Measurements from ENCODE around the gene MYG1. TPM values are rescaled to one million over a fixed set of nuclear protein-coding genes. Genes with fewer than 3 reads are reported as not detected.
"Not testable (repeated sequence)": the region's sequence is repeated elsewhere in the genome, so short reads cannot be mapped to it uniquely, and the experiment has no call there.

MYG1 gene
- polyA plus RNA-seq, 3 donors from 2014 or later = 51.3 to 78.7 (median 64.0) TPM

DNA sequence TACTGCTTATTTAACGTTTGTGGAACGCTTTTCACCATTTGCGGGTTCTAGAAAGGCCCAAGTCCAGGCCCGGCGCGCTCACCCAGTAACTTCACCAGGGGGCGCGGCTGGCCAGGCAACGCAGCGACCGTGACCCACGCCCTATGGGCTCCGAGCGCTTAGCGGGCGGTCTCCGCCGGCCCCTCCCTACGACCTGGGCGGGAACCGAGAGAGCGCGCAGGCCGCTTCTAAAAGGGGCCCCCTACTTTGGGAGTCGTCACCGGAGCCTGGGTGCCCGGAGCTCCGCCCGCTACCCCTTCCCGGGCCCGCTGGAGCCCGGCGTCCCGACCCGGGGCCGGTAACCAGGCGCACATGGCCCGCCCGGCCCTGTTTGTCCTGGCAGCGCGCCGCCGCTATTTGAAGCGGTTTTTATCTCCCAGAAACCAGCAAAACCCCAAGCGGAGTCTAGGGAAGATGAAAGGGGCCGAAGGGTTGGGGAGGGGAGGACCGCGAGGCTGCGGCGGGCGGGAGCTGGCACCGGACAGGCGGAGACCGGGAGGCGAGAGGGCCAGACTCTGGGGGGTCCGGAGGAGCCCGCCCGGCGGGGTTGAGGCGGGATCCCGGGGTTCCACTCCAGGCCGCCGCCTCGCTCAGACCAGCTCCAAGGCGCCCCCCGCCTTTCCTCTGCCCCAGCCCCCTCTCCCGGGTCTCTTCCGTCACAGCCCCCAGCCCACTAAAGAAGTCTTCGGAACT is 25.4 kb downstream of the MYG1 start:
- no peaks in the 10 kb centered on the region for H3K9me3 Mint-ChIP-seq
- peak overlapping the region; percentile 90 to 99 (median 98) for H3K27ac Mint-ChIP-seq
- peak; percentile 83 to 86 (median 84) for DNase-seq
- peaks cover 0 to 3% (median 3%) of the 10 kb centered on the region in 3 donors for H3K36me3 Mint-ChIP-seq
- peaks cover 31 to 41% of the 10 kb centered on the region in 2 donors for H3K4me1 Mint-ChIP-seq
- H3K4me3 Mint-ChIP-seq = peak overlapping the region; percentile 85 to 96 (median 95)
- H3K27me3 Mint-ChIP-seq (ENCODE audit: low read depth in 3 of 3) = peaks cover 7 to 8% (median 7%) of the 10 kb centered on the region in 3 donors

DNA sequence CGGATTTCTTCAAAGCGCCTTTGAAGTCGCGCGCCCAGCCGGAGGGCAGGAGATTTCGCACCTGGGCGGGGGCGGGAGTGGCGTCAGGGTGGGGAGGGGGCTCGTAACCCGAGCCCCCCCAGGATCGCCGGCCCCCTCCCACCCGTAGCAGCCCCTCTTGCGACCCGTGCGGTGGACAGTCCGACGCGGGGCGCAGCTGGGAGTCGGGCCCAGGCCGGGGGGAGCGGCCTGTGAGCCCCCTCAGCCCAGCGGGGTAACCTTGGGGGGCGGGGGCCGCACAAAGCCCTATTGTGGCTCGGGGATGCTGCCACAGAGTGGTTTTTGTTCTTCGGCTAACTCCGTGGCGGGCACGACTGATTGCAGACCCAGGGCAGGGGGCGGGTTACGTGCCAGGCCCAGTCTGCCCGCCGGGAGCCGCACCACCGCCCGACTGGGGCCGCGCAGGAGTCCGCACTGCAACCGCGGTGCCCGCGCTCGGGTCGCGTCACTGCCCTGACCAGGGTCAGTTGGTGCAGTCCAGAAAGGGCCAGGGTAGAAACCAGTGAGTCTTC is 26.1 kb downstream of the MYG1 start:
- H3K36me3 Mint-ChIP-seq = peaks cover 0 to 3% (median 3%) of the 10 kb centered on the region in 3 donors
- H3K4me1 Mint-ChIP-seq = peaks cover 29 to 39% of the 10 kb centered on the region in 2 donors
- peaks cover 7 to 8% (median 8%) of the 10 kb centered on the region in 3 donors for H3K27me3 Mint-ChIP-seq (ENCODE audit: low read depth in 3 of 3)
- peak overlapping the region; percentile 59 to 95 (median 84) for H3K4me3 Mint-ChIP-seq
- H3K9me3 Mint-ChIP-seq = no peaks in the 10 kb centered on the region
- DNase-seq = peak; percentile 15 to 21 (median 19)
- peak overlapping the region in 1 of 6 donors; percentile 70 for H3K27ac Mint-ChIP-seq

DNA sequence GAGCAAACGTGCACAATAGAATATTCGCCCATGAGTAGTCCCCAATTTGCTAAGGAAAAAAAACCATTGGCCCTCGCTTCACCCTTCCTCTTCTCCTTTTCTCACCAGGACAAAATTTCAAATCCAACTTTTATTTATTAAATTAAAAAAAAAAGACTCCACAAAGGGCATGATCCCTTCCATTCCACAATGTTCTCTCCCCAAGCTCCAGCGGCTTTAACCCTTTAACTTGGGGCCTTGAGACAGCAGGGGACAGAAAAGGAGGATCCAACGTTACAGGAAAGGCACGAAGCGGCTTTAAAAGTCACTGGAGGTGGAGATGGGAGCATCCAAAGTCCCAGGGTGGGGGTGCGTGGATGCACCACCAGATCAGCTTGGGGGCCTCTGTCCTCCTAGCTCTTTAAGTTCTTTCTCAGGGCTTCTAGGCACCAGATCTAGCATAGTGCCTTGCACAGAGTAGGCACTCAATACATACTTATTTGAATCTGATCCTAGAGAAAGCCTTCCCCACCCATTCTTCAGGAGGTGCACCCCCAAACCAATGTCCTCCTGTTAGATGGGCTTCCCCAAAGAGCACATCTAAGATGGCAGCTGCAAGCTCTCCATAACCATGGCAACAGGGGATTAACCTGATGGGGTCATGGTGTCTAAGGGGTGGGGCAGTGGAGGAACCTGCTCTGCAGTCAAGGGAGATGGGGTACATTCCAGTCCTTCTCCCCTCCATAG is 27.1 kb downstream of the MYG1 start:
- DNase-seq = no peak
- Mint-ChIP-seq H3K9me3 (no peaks in the 10 kb centered on the region), H3K4me3 (peak overlapping the region; percentile 65 to 84 (median 78)), H3K4me1 (peaks cover 18 to 29% of the 10 kb centered on the region in 2 donors), H3K27me3 (ENCODE audit: low read depth in 3 of 3) (peaks cover 2 to 5% (median 5%) of the 10 kb centered on the region in 3 donors), H3K27ac (peak overlapping the region in 3 of 6 donors; percentile 50 to 70 (median 62)), H3K36me3 (peaks cover 0 to 3% (median 3%) of the 10 kb centered on the region in 3 donors)

DNA sequence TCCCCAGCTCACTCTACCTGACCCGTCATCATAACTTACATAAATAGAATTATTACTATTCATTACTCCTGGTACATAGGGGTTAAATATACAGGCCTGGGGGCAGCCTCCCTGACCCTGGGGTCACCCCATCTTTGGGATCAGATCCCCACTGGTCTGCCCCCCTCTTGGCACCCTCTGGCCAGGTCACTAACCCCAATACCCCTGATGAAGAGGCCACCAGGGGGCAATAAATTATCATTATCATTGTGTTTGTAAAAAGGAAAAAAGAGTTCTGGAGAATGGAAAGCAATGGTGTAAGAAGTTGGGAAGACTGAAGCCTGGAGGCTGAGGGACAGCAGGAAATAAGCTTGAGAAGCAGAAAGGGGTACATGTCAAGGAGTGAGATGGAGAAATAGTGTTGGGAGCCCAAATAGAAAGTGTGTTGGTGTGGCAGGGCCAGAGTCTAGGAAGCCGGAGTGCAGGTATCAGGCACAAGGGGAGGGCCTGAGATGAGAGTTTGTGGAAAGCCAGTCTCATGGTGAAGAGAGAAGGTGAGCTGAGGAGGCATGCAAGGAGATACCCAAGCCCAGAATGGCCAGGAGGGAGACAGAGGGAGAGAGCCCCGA is 28.0 kb downstream of the MYG1 start:
- H3K27ac Mint-ChIP-seq = peak overlapping the region in 1 of 6 donors; percentile 13
- DNase-seq = no peak

DNA sequence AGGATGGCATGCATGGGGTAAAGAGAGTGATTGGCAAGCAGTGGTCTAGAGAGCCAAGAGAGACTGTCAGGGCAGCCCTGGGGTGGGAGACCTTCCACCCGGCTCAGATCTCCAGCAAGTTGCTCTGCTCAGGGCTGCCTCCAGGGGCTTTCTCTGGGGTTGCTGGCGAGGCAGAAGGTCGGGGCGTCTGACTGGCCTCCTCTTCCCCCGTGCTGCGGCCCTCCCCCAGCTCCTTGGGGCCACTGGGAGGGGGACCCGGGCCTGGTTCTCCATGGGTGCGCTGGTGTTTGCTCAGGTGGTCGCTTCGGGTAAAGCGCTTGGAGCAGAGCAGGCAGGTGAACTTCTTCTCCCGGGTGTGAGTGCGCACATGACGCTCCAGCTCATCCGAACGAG is 28.5 kb downstream of the MYG1 start:
- H3K27ac Mint-ChIP-seq = no peak overlapping the region
- H3K4me3 Mint-ChIP-seq = no peak overlapping the region
- H3K4me1 Mint-ChIP-seq = peaks cover 16 to 23% of the 10 kb centered on the region in 2 donors
- no peak for DNase-seq
- H3K36me3 Mint-ChIP-seq = peaks cover 0 to 3% (median 3%) of the 10 kb centered on the region in 3 donors
- no peaks in the 10 kb centered on the region for H3K9me3 Mint-ChIP-seq
- peaks cover 2 to 5% (median 5%) of the 10 kb centered on the region in 3 donors for H3K27me3 Mint-ChIP-seq (ENCODE audit: low read depth in 3 of 3)

More for the DNA sequence above, 28.0 kb downstream of the MYG1 start:
- H3K4me3 Mint-ChIP-seq = peak overlapping the region in 4 of 5 donors; percentile 18 to 84 (median 50)
- no peaks in the 10 kb centered on the region for H3K9me3 Mint-ChIP-seq
- H3K4me1 Mint-ChIP-seq = peaks cover 16 to 25% of the 10 kb centered on the region in 2 donors
- H3K36me3 Mint-ChIP-seq = peaks cover 0 to 3% (median 3%) of the 10 kb centered on the region in 3 donors
- peaks cover 2 to 5% (median 5%) of the 10 kb centered on the region in 3 donors for H3K27me3 Mint-ChIP-seq (ENCODE audit: low read depth in 3 of 3)

DNA sequence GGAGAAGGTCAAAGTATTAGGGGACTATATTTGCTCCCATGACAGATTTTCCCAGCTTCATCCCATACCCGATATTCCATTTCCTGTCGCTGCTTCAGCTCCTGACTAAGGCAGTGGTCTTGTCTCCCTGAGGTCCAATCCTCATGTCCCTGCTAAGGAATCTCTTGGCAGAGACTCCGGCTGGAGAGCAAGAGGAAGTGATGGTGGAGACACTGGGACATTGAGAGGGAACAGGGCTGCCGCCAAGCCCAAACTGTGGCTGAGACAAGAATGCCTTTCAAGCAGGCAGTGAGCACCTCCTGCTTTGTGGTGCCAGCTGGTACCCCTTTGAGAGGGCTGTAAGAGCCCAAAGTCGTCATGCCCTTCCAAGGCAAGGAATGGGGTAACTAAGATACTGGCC is 31.2 kb downstream of the MYG1 start:
- Mint-ChIP-seq H3K27me3 (ENCODE audit: low read depth in 3 of 3) (peaks cover 2 to 14% (median 9%) of the 10 kb centered on the region in 3 donors), H3K9me3 (no peaks in the 10 kb centered on the region), H3K4me3 (no peak overlapping the region), H3K27ac (no peak overlapping the region), H3K4me1 (peaks cover 0 to 10% of the 10 kb centered on the region in 2 donors), H3K36me3 (peaks cover 0 to 3% (median 3%) of the 10 kb centered on the region in 3 donors)
- no peak for DNase-seq

DNA sequence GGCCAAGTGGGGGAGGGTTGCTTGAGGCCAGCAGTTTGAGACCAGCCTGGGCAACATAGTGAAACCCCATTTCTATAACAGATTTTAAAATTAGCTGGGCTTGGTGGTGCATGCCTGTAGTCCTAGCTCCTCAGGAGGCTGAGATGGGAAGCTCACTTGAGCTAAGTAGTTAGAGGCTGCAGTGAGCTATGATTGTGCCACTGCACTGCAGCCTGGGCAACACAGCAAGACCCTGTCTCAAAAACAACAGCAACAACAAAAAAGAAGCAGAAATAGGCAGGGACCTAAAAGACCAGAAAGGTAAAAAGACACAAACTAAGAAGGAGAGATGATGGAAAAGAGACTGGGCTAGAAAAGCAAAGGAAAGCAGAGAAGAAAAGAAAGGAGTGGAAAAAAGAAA is 32.8 kb downstream of the MYG1 start:
- Mint-ChIP-seq H3K27me3 (ENCODE audit: low read depth in 3 of 3) (peaks cover 0 to 23% (median 15%) of the 10 kb centered on the region in 3 donors), H3K27ac (peak overlapping the region in 1 of 6 donors; percentile 70), H3K4me3 (peak overlapping the region in 1 of 5 donors; percentile 45)
- H3K9me3 Mint-ChIP-seq, DNase-seq, H3K36me3 Mint-ChIP-seq, H3K4me1 Mint-ChIP-seq: not testable (repeated sequence)

DNA sequence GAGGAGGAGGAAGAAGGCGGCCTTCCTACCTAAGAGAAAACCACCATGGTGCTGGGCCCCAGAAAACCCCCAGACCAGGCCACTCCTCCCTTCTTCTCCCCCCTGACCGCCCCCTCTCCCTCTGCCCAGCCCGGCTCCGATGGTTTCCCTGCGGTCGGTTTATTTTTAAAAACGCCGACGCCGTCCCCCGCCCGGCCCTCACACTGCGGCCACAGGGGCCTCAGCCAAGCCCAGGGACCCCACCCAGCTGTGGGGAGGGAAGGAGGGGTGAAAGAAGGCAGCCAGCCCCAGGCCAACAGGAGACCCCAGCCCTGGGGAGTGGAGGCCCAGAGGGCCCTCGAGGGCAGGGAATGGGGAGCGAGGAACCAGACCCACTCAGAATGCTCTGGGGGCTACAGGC is 33.2 kb downstream of the MYG1 start:
- peaks cover 0 to 3% (median 0%) of the 10 kb centered on the region in 3 donors for H3K36me3 Mint-ChIP-seq
- H3K4me1 Mint-ChIP-seq = peaks cover 3 to 4% of the 10 kb centered on the region in 2 donors

DNA sequence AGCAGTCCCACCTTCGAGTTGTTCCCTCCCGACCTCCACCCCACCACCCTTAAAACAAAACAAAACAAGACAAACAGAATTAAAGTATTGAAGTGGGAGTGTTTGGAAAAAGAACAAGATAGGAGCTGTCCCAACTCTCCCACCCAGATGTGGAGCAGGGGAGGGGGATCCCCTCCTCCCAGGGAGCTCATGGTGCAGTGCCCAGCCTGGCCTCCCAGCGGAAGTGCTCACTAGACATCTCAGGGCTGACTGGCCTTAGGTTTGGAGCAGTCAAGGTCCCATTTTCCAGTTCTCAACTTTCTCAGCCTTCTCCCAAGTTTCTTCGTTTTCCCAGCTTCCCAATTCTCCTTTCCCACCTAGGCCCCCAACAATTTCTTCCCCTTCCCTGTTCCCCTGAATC is 33.8 kb downstream of the MYG1 start:
- H3K4me1 Mint-ChIP-seq = peaks cover 7 to 10% of the 10 kb centered on the region in 2 donors
- peaks cover 0 to 3% (median 0%) of the 10 kb centered on the region in 3 donors for H3K36me3 Mint-ChIP-seq
- H3K27ac Mint-ChIP-seq = no peak overlapping the region
- H3K9me3 Mint-ChIP-seq = no peaks in the 10 kb centered on the region
- H3K27me3 Mint-ChIP-seq (ENCODE audit: low read depth in 3 of 3) = peaks cover 0 to 23% (median 17%) of the 10 kb centered on the region in 3 donors
- H3K4me3 Mint-ChIP-seq = no peak overlapping the region
- DNase-seq = no peak

More for the DNA sequence above, 33.2 kb downstream of the MYG1 start:
- DNase-seq = no peak
- no peaks in the 10 kb centered on the region for H3K9me3 Mint-ChIP-seq
- H3K27ac Mint-ChIP-seq = no peak overlapping the region
- peaks cover 0 to 21% (median 15%) of the 10 kb centered on the region in 3 donors for H3K27me3 Mint-ChIP-seq (ENCODE audit: low read depth in 3 of 3)
- peak overlapping the region in 1 of 5 donors; percentile 45 for H3K4me3 Mint-ChIP-seq

DNA sequence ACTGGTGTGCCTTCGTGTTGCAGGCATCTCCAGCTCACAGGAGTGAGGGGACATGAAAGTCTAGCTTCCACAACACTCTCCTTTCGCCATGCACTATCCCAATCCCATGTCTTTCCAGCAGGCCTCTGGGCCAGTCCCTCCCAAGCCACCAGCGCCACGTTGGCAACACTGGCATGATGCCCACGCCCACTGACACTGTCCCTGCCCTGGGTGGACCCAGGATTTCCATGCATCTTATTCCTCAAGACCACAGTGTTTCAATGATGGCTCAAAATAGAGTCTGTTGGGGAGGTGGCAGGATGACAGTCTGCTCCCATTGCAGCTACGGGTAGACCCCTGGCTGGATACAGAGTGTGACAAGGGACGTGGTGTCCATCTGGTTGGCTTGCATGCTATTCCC is 34.4 kb downstream of the MYG1 start:
- peaks cover 0 to 26% (median 17%) of the 10 kb centered on the region in 3 donors for H3K27me3 Mint-ChIP-seq (ENCODE audit: low read depth in 3 of 3)
- no peak for DNase-seq
- H3K27ac Mint-ChIP-seq = peak overlapping the region in 1 of 6 donors; percentile 22
- H3K4me1 Mint-ChIP-seq = peaks cover 7 to 11% of the 10 kb centered on the region in 2 donors
- H3K4me3 Mint-ChIP-seq = no peak overlapping the region
- peaks cover 0 to 3% (median 0%) of the 10 kb centered on the region in 3 donors for H3K36me3 Mint-ChIP-seq
- H3K9me3 Mint-ChIP-seq = no peaks in the 10 kb centered on the region

DNA sequence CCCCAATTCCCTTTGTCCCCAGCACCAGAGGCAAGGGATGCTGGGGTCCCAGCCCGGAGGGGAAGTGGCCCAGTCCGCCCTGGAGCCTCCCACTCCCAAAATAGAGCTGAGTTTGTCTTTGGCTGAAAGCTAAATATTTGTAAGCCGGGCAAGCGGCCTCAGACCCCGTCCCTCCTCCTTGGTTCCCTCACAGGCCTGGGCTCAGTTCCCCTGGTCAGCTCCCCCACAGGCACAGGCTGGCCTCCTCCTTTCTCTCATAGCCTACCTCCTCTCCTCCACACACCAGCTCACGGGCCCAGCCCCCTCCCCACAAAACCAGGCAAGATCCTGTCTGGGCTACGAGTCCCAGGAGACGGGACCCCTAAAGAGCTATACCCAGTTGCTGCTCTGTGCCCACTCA is 35.3 kb downstream of the MYG1 start:
- Mint-ChIP-seq H3K27ac (no peak overlapping the region), H3K27me3 (ENCODE audit: low read depth in 3 of 3) (peaks cover 0 to 28% (median 17%) of the 10 kb centered on the region in 3 donors), H3K4me1 (peaks cover 7 to 11% of the 10 kb centered on the region in 2 donors), H3K9me3 (no peaks in the 10 kb centered on the region), H3K36me3 (no peaks in the 10 kb centered on the region), H3K4me3 (no peak overlapping the region)
- DNase-seq = no peak

DNA sequence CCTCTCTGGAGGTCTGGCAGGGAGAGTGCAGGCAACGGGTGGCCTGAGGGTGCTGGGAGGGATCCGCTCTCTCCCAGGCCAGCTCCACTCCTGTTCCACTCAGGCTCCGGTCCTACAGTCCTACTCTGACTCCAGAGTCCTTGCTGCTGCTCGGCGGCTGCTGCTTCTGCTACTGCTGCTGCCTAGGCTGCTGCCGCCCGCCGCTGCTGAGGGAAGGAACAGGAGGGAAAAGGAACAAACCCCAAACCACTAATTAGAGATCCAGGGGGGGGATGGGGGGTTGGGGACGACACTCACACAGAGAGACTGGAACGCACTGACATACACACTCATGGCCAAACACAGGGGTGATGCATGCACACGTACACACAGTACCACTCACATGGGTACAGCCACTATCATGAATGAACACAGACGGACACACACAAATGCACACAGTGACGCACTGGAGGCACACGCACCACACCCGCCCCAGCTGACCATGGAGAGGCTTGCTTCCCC is 36.7 kb downstream of the MYG1 start, which contains the start of gene SP7:
Gene SP7 (minus strand): TSS at position 174 of the 501 bp plus-strand sequence. CDS start 708 bp downstream, outside the sequence.
- DNase-seq = no peak
- Mint-ChIP-seq H3K4me3 (peak within 1 kb of the TSS in 1 of 5 donors; percentile 34), H3K9me3 (no peaks in the 10 kb centered on the region), H3K27me3 (ENCODE audit: low read depth in 3 of 3) (peaks cover 0 to 30% (median 16%) of the 10 kb centered on the region in 3 donors), H3K4me1 (peaks cover 7 to 11% of the 10 kb centered on the region in 2 donors), H3K27ac (peak within 1 kb of the TSS in 2 of 6 donors; percentile 19 to 63), H3K36me3 (no peaks in the 10 kb centered on the region)

DNA sequence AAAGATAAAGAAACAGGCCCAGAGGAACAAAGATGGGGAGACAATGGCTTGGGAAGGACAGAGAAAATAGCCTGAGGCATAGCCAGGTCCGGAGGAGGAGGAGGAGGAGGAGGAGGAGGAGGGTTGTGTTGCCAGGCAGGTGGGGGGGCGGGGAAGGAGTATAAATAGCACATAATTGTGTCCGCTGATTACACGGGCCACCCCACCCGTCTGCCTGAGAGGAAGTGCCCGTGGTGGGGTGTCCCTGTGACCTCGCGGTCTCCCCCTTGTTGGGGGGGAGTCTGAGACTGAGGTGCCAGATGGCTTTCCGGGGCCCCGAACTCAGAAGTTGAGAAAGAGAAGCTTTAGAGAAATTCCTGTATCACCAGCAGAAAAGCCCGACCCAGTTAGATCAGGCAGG is 38.5 kb downstream of the MYG1 start:
- Mint-ChIP-seq H3K4me1 (peaks cover 7 to 11% of the 10 kb centered on the region in 2 donors), H3K36me3 (no peaks in the 10 kb centered on the region), H3K27me3 (ENCODE audit: low read depth in 3 of 3) (peaks cover 0 to 30% (median 12%) of the 10 kb centered on the region in 3 donors), H3K9me3 (no peaks in the 10 kb centered on the region), H3K27ac (peak overlapping the region in 3 of 6 donors; percentile 8 to 51 (median 46)), H3K4me3 (peak overlapping the region in 2 of 5 donors; percentile 14 to 62)
- DNase-seq = peak in 1 of 3 donors; percentile 29
